Neural progenitor cell (in vitro differentiated cells): Measurements from ENCODE around the gene KRTAP5-9. TPM values are rescaled to one million over a fixed set of nuclear protein-coding genes. Genes with fewer than 3 reads are reported as not detected.
"Not testable (repeated sequence)": the region's sequence is repeated elsewhere in the genome, so short reads cannot be mapped to it uniquely, and the experiment has no call there.

Source experiments
- DNase-seq: peaks from one replicate; pipeline ENCODE4 v3.0.0-alpha.2; 2016; ENCODE audit warnings: low spot score
- H2AFZ ChIP-seq: fragments of 200-600 bp; sonication (generic); replicated peaks from 2 replicates; pipeline ENCODE4 v1.6.1; 2016; ENCODE audit warnings: antibody characterized with exemption
- H3F3A ChIP-seq: fragments of 200-600 bp; sonication (generic); 2 replicates; pipeline ENCODE4 v1.6.1; 2016; ENCODE audit warnings: antibody characterized with exemption, low read depth
- H3K27ac ChIP-seq: fragments of 200-600 bp; sonication (generic); 2 replicates; pipeline ENCODE4 v1.5.1; 2016; ENCODE audit warnings: mild to moderate bottlenecking
- H3K27me3 ChIP-seq: fragments of 200-600 bp; sonication (generic); 2 replicates; pipeline ENCODE4 v1.6.1; 2016; ENCODE audit warnings: mild to moderate bottlenecking, moderate library complexity
- H3K36me3 ChIP-seq: fragments of 200-600 bp; sonication (generic); 2 replicates; pipeline ENCODE4 v1.5.1; 2016
- H3K4me1 ChIP-seq: fragments of 200-600 bp; sonication (generic); 2 replicates; pipeline ENCODE4 v1.6.1; 2016; ENCODE audit warnings: mixed run types
- H3K4me2 ChIP-seq: fragments of 200-600 bp; sonication (generic); 2 replicates; pipeline ENCODE4 v1.6.1; 2016
- H3K4me3 ChIP-seq: fragments of 200-600 bp; sonication (generic); 2 replicates; pipeline ENCODE4 v1.5.1; 2016
- H3K79me2 ChIP-seq: fragments of 200-600 bp; sonication (generic); 2 replicates; pipeline ENCODE4 v1.6.1; 2016; ENCODE audit warnings: low read depth
- H3K9ac ChIP-seq: fragments of 200-600 bp; sonication (generic); 2 replicates; pipeline ENCODE4 v1.6.1; 2016
- H3K9me3 ChIP-seq: fragments of 200-600 bp; sonication (generic); 2 replicates; pipeline ENCODE4 v1.5.1; 2016; ENCODE audit warnings: low read depth
- H4K20me1 ChIP-seq: fragments of 200-600 bp; sonication (generic); 2 replicates; pipeline ENCODE4 v1.6.1; 2016; ENCODE audit warnings: low read depth
- H3K27ac Mint-ChIP-seq: 3 replicates; pipeline ENCODE4 v1.8.0; 2021; ENCODE audit warnings: mixed read lengths
- H3K27me3 Mint-ChIP-seq: 2 replicates; pipeline ENCODE4 v1.8.0; 2022; ENCODE audit warnings: low read depth, mild to moderate bottlenecking, inconsistent platforms, moderate library complexity, mixed read lengths; ENCODE audit not compliant: insufficient read depth
- H3K36me3 Mint-ChIP-seq: 3 replicates; pipeline ENCODE4 v1.8.0; 2021; ENCODE audit warnings: mixed read lengths
- H3K4me1 Mint-ChIP-seq: 3 replicates; pipeline ENCODE4 v1.8.0; 2021; ENCODE audit warnings: mixed read lengths
- H3K4me3 Mint-ChIP-seq: 3 replicates; pipeline ENCODE4 v1.8.0; 2021; ENCODE audit warnings: mild to moderate bottlenecking, moderate library complexity, mixed read lengths
- H3K9me3 Mint-ChIP-seq: 3 replicates; pipeline ENCODE4 v1.8.0; 2020; ENCODE audit warnings: mixed read lengths
- CTCF ChIP-seq: fragments of 200-600 bp; sonication (generic); IDR thresholded peaks from 2 replicates; pipeline ENCODE4 v1.5.1; 2017; ENCODE audit warnings: antibody characterized with exemption, mild to moderate bottlenecking
- EZH2 ChIP-seq: fragments of 200-600 bp; sonication (generic); IDR thresholded peaks from 2 replicates; pipeline ENCODE4 v1.6.1; 2017; ENCODE audit warnings: antibody characterized with exemption, mild to moderate bottlenecking, moderate library complexity
- EZH2phosphoT487 ChIP-seq: fragments of 200-600 bp; sonication (generic); IDR thresholded peaks from 2 replicates; pipeline ENCODE4 v1.6.1; 2017; ENCODE audit warnings: antibody characterized with exemption
- total RNA-seq: library from RNA; depleted of rRNA; stranded (reverse); fragments of >200 nt; gene quantifications from 2 replicates; pipeline ENCODE4 v1.2.3, GENCODE V29; 2015; ENCODE audit warnings: low replicate concordance

Gene KRTAP5-9
- total RNA-seq, 1 donor from 2014 or later: not detected

GRCh38 chr11:71575723-71576424 lies 27.7 kb downstream of the KRTAP5-9 start:
- H3K36me3 Mint-ChIP-seq: no peaks in the 10 kb centered on the region
- no peaks in the 10 kb centered on the region for H3K9me3 ChIP-seq
- no peaks in the 10 kb centered on the region for H3F3A ChIP-seq
- H3K9me3 Mint-ChIP-seq: no peaks in the 10 kb centered on the region
- no peak overlapping the region for H3K4me3 Mint-ChIP-seq
- TF ChIP-seq CTCF: no peak
- no peak for TF ChIP-seq EZH2
- no peak for TF ChIP-seq EZH2phosphoT487
- H3K4me2 ChIP-seq: no peak overlapping the region
- DNase-seq: no peak
- H3K4me1 Mint-ChIP-seq: peaks cover 13% of the 10 kb centered on the region
- peaks cover 7% of the 10 kb centered on the region for H3K4me1 ChIP-seq
- H4K20me1 ChIP-seq: no peaks in the 10 kb centered on the region
- no peaks in the 10 kb centered on the region for H3K36me3 ChIP-seq
- no peaks in the 10 kb centered on the region for H3K79me2 ChIP-seq
- H3K27me3 ChIP-seq: no peaks in the 10 kb centered on the region
- H3K27ac Mint-ChIP-seq: no peak overlapping the region
- H3K27me3 Mint-ChIP-seq: peaks cover 4% of the 10 kb centered on the region
- no peak overlapping the region for H2AFZ ChIP-seq
- no peak overlapping the region for H3K27ac ChIP-seq
- no peak overlapping the region for H3K9ac ChIP-seq
- no peak overlapping the region for H3K4me3 ChIP-seq

GRCh38 chr11:71576688-71577465 lies 28.7 kb downstream of the KRTAP5-9 start:
- not testable (repeated sequence) for H3K4me3 ChIP-seq, H3K4me3 Mint-ChIP-seq, H3K4me2 ChIP-seq, H3K9ac ChIP-seq, H3K27me3 ChIP-seq, H3K27ac Mint-ChIP-seq, H3K36me3 ChIP-seq, H3K9me3 Mint-ChIP-seq, H3K79me2 ChIP-seq, DNase-seq, H3F3A ChIP-seq, H2AFZ ChIP-seq, H3K27me3 Mint-ChIP-seq, H3K27ac ChIP-seq, H3K36me3 Mint-ChIP-seq, H4K20me1 ChIP-seq, H3K4me1 ChIP-seq, H3K9me3 ChIP-seq
- H3K4me1 Mint-ChIP-seq: peaks cover 21% of the 10 kb centered on the region

- no peak overlapping the region for H3K27ac Mint-ChIP-seq
- no peaks in the 10 kb centered on the region for H3K36me3 ChIP-seq
- TF ChIP-seq EZH2: no peak
- TF ChIP-seq CTCF: no peak
- TF ChIP-seq EZH2phosphoT487: no peak
Measured at GRCh38 chr11:71577469-71578004, 29.3 kb downstream of the KRTAP5-9 start.

GRCh38 chr11:71579513-71579912 lies 31.3 kb downstream of the KRTAP5-9 start:
- not testable (repeated sequence) for H3K79me2 ChIP-seq, H3K27ac ChIP-seq, H3K27me3 ChIP-seq, H3K9ac ChIP-seq, H3K9me3 ChIP-seq, H4K20me1 ChIP-seq, H3K4me1 ChIP-seq, H2AFZ ChIP-seq, H3K4me2 ChIP-seq, H3K27me3 Mint-ChIP-seq, H3K4me3 ChIP-seq, DNase-seq, H3K36me3 Mint-ChIP-seq, H3K4me3 Mint-ChIP-seq, H3K9me3 Mint-ChIP-seq, H3K36me3 ChIP-seq, H3K27ac Mint-ChIP-seq, H3F3A ChIP-seq
- H3K4me1 Mint-ChIP-seq: peaks cover 21% of the 10 kb centered on the region

More at GRCh38 chr11:71577469-71578004, 29.3 kb downstream of the KRTAP5-9 start:
- Histone ChIP-seq H3K27ac (no peak overlapping the region), H3K79me2 (no peaks in the 10 kb centered on the region), H3K9me3 (no peaks in the 10 kb centered on the region), H3K4me3 (no peak overlapping the region), H3K4me2 (no peak overlapping the region), H4K20me1 (no peaks in the 10 kb centered on the region), H3K9ac (no peak overlapping the region), H2AFZ (no peak overlapping the region), H3K4me1 (peaks cover 7% of the 10 kb centered on the region), H3K27me3 (no peaks in the 10 kb centered on the region), H3F3A (no peaks in the 10 kb centered on the region)
- no peak overlapping the region for H3K4me3 Mint-ChIP-seq
- H3K27me3 Mint-ChIP-seq: peaks cover 6% of the 10 kb centered on the region
- no peaks in the 10 kb centered on the region for H3K9me3 Mint-ChIP-seq
- H3K36me3 Mint-ChIP-seq: no peaks in the 10 kb centered on the region
- peaks cover 21% of the 10 kb centered on the region for H3K4me1 Mint-ChIP-seq
- DNase-seq: no peak
